ENCODE results near the gene WDSUB1. TPM values are rescaled to one million over a fixed set of nuclear protein-coding genes. Genes with fewer than 3 reads are reported as not detected.

Gene WDSUB1
- total RNA-seq, 2 experiments from 2014 or later, result 6.0 to 6.8 TPM

DNA sequence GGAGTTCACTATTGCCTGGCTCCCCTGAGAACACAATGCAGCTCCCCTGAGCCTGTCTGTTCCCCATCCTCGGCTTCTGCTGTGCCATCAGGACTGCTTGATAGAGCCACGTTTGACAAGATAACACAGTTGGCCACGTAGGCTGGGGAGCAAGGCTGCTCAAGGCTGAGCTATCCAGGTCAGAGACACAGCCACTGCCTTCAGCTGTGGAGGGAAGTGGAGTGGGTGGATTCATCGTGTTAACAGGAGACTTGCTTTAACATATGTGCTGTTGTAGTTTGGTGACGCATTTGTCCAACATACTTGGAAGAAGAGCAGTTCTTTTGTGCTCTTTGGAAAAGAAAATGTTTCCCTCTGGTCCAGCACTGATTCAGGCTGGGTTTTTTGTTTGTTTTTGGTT lies 68.8 kb downstream of the WDSUB1 start:
- no peak overlapping the region for H3K4me3 Mint-ChIP-seq
- POLR2A ChIA-PET, result no interaction called here
- intact Hi-C loops (cut with DNase I, micrococcal nuclease), result no loop called here
- H3K27ac Mint-ChIP-seq, result no peak overlapping the region
- no peak for ATAC-seq
- H3K27me3 Mint-ChIP-seq, result no peaks in the 10 kb centered on the region
- no peaks in the 10 kb centered on the region for H3K4me1 Mint-ChIP-seq
- H3K9me3 Mint-ChIP-seq (ENCODE audit: low read depth), result no peaks in the 10 kb centered on the region
- no peaks in the 10 kb centered on the region for H3K36me3 Mint-ChIP-seq (ENCODE audit: low read depth)
- CTCF ChIA-PET, result interaction anchor here (1.0 kb wide), 1 partner anchor 35 kb away, joined by 3 read pairs; no protein-coding TSS in a partner anchor
- DNase-seq, result no peak

DNA sequence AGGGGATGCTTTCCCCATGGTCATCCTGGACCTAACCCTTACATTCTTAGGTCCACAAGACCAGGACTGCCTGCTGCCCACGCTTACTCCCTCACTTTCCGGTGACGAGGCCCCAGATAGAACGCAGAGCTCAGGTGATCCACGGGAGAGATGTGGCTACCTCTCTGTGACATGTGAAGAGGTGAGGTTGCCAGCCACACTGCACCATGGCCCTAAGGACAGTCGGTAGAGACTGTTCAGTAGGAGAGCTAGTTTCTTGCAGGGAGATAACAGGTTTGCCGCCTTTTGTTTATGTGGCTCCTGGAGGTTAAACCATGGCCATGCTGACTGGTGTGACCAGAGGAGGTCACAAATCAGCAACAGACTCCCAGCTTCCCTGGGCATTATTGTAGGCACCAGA lies 71.4 kb downstream of the WDSUB1 start:
- Mint-ChIP-seq H3K27ac (no peak overlapping the region), H3K36me3 (ENCODE audit: low read depth) (no peaks in the 10 kb centered on the region), H3K9me3 (ENCODE audit: low read depth) (no peaks in the 10 kb centered on the region), H3K4me1 (peaks cover 10% of the 10 kb centered on the region), H3K27me3 (no peaks in the 10 kb centered on the region), H3K4me3 (no peak overlapping the region)
- intact Hi-C loops (cut with DNase I, micrococcal nuclease), result no loop called here
- ChIA-PET POLR2A (no interaction called here), CTCF (interaction anchor here (0.6 kb wide), 1 partner anchor 37 kb away, joined by 3 read pairs; no protein-coding TSS in a partner anchor)
- DNase-seq (no peak), ATAC-seq (no peak)

DNA sequence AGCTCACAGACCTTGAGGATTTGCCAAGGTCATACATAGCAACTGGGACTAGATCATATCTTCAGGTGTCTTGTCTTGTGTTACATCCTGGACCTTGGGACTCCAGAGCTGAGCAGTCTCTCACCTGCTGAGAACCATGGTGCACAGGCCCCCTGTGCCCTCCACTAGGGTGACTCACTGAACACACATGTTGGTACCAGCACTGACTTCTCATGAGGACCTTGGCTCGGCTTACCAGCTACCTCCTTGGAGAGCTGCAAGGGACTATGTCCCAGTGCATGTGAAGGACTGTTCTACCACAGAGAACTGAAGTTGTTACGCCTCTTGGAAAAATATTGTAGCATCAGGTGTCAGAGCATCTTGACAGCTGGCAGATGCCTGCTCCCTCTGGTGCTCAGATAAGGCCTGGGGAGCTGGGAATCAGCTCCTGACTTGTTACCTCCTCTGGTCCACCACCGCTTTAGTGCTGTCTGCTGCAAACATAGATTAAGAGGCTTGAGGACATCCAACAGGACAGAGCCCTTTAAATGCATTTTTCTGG lies 72.1 kb downstream of the WDSUB1 start:
- no peaks in the 10 kb centered on the region for H3K9me3 Mint-ChIP-seq (ENCODE audit: low read depth)
- H3K27ac Mint-ChIP-seq, result no peak overlapping the region
- H3K27me3 Mint-ChIP-seq, result no peaks in the 10 kb centered on the region
- ATAC-seq, result no peak
- ChIA-PET CTCF (interaction anchor here (0.6 kb wide), 1 partner anchor 108 kb away, joined by 3 read pairs; no protein-coding TSS in a partner anchor), POLR2A (interaction anchor here (0.6 to 0.7 kb wide), 2 partner anchors 267 to 1754 kb away, joined by 3 read pairs; no protein-coding TSS in a partner anchor)
- H3K4me3 Mint-ChIP-seq, result no peak overlapping the region
- H3K4me1 Mint-ChIP-seq, result peaks cover 18% of the 10 kb centered on the region
- H3K36me3 Mint-ChIP-seq (ENCODE audit: low read depth), result no peaks in the 10 kb centered on the region
- DNase-seq, result no peak
- intact Hi-C loops (cut with DNase I, micrococcal nuclease), result no loop called here

DNA sequence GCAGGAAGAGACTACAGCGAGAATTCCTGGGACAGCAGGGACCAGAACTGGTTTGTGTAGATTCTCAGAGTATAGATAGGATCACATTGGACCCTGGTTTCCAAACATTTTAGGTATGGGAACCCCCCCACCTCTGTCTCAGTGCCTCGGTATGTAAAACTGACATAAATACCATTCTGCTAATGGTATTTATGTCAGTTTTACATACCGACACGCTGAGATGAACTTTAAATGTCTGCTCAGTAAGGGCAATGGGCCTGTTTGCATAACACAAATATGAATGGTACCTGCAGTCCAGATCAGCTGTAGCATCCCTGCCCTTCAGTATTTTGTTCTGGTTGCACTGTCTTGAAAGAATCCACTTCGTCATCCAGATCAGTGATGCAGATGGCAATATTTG lies 73.2 kb downstream of the WDSUB1 start:
- Mint-ChIP-seq H3K4me1 (peaks cover 24% of the 10 kb centered on the region), H3K27ac (no peak overlapping the region), H3K4me3 (no peak overlapping the region), H3K27me3 (no peaks in the 10 kb centered on the region), H3K36me3 (ENCODE audit: low read depth) (no peaks in the 10 kb centered on the region), H3K9me3 (ENCODE audit: low read depth) (no peaks in the 10 kb centered on the region)
- ChIA-PET POLR2A (no interaction called here), CTCF (no interaction called here)
- ATAC-seq (no peak), DNase-seq (no peak)
- intact Hi-C loops (cut with DNase I, micrococcal nuclease), result no loop called here

DNA sequence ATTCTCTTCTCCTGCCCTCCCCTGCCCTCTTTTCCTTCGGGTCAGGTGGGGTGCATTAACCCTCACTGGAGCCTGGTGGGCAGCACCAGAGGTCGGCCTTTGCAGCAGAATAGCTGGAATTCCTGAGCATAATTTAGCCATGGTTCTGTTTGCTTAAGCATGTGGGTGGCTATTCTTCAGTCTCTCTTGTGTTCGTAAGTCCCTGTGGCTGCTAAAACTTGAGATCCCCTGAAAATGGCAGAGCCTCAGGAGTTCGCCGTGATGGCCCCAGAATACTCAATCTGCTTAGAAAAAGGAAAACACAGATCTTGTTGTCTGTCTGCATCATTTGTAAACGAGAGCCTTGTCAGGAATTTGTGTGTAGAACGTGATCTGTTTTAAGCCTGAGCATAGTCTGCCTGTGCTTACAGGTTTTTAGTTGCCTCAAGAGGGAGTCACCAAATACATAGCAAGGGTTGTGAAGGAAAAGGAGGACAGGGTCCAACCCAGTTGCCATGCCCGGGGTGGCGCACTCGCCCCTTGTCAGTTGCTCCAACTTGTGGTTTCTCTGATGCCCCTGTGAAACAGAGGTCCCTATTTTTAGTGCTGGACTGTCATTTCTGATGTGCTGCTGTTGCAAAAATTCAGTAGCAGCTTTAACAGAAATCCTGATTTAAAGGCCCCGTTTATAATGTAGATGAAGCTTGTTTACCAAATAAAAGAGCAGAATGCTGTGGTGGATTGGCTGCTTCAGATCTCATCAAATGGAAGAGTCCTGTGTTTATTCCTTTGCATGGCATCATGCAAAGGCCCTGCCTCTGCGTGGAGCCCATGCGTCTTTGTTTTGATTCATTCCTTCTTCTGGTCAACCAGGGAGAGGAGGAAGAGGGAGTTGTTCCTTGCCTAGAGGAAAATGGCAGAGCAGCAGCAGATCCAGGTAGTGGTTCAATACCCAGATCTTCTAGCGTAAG lies 74.8 kb downstream of the WDSUB1 start:
- no peaks in the 10 kb centered on the region for H3K27me3 Mint-ChIP-seq
- DNase-seq (no peak), ATAC-seq (no peak)
- H3K36me3 Mint-ChIP-seq (ENCODE audit: low read depth), result no peaks in the 10 kb centered on the region
- no peak overlapping the region for H3K27ac Mint-ChIP-seq
- ChIA-PET POLR2A (no interaction called here), CTCF (interaction anchor here (0.7 kb wide), 1 partner anchor 73 kb away, joined by 3 read pairs; no protein-coding TSS in a partner anchor)
- H3K9me3 Mint-ChIP-seq (ENCODE audit: low read depth), result no peaks in the 10 kb centered on the region
- peaks cover 24% of the 10 kb centered on the region for H3K4me1 Mint-ChIP-seq
- no peak overlapping the region for H3K4me3 Mint-ChIP-seq
- intact Hi-C loops (cut with DNase I, micrococcal nuclease), result no loop called here

DNA sequence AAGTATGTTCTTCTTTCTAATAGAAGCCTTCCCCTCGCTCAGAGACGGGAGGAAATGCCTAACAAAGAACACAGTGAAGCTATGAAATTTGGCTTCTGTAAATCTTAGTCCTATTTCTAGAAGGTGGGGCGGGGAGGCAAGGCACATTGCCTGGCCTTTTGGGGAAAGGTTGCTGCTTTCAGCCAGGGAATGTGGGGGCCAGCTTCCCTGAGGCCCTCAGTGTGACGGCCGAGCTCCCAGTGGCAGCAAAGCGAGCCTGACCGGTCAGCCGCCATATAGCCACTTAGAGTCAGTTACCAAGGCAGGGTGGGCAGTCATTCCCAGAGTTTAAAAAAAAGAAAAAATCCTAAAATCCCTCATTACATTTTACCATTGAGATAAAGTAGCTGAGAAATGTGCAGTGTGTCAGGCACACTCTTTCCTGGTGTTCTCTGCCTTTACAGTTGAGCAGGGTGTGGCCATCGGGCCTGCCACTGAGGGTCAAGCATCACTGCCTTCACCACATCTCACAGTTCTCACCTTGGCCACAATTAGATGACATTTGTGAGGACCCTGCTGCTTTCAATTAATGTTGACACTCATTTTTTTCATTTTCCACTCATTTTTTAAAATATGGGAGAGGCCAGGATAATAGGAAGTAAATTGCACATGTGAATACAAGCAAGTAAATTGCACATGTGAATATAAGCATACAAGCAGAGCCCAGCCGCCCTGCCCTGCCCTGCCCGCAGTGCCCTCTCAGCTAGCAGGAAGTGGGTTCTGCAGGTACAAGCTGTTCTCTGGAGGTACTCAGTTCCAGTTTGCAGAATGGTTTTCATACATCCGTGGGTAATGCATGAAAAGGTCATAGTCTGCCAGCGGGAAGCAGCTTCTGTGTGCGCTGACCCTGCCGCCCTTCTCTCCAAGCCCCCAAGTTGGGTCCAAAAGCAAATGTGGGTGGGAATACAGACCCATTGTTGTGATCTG lies 76.9 kb downstream of the WDSUB1 start:
- POLR2A ChIA-PET, result no interaction called here
- CTCF ChIA-PET, result interaction anchor here (0.9 to 1.1 kb wide), 2 partner anchors 12 to 62 kb away, joined by 3 read pairs; no protein-coding TSS in a partner anchor
- DNase-seq, result peak; percentile 46
- ATAC-seq, result peak; percentile 85
- Mint-ChIP-seq H3K27ac (peak overlapping the region; percentile 21), H3K36me3 (ENCODE audit: low read depth) (no peaks in the 10 kb centered on the region), H3K9me3 (ENCODE audit: low read depth) (no peaks in the 10 kb centered on the region), H3K4me3 (peak overlapping the region; percentile 13), H3K4me1 (peaks cover 24% of the 10 kb centered on the region), H3K27me3 (no peaks in the 10 kb centered on the region)
- intact Hi-C loops (cut with DNase I, micrococcal nuclease), result no loop called here

DNA sequence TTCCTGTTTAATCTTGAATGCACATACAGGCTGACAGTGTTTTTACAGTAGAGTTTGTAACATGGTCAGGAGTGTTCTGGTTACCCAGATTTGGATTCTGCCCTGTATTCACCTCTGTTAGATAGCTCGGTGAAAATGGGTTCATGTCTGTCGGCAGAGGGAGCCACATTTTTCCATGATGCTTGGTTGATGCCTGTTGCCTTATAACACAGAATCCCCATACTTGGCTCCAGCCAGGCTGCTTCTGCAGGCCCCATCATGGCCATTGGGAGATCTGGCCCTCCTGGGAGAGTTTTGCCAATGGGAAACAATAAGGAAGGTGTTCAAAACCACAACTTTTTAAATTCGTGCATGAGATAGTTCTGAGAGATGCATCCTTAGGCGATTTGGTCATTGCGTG lies 78.1 kb downstream of the WDSUB1 start:
- Mint-ChIP-seq H3K27me3 (no peaks in the 10 kb centered on the region), H3K4me3 (no peak overlapping the region), H3K9me3 (ENCODE audit: low read depth) (no peaks in the 10 kb centered on the region), H3K4me1 (peaks cover 24% of the 10 kb centered on the region), H3K36me3 (ENCODE audit: low read depth) (no peaks in the 10 kb centered on the region), H3K27ac (no peak overlapping the region)
- ChIA-PET CTCF (interaction anchor here (0.9 to 1.1 kb wide), 2 partner anchors 11 to 61 kb away, joined by 3 read pairs; no protein-coding TSS in a partner anchor), POLR2A (no interaction called here)
- no peak for DNase-seq
- intact Hi-C loops (cut with DNase I, micrococcal nuclease), result no loop called here
- no peak for ATAC-seq

DNA sequence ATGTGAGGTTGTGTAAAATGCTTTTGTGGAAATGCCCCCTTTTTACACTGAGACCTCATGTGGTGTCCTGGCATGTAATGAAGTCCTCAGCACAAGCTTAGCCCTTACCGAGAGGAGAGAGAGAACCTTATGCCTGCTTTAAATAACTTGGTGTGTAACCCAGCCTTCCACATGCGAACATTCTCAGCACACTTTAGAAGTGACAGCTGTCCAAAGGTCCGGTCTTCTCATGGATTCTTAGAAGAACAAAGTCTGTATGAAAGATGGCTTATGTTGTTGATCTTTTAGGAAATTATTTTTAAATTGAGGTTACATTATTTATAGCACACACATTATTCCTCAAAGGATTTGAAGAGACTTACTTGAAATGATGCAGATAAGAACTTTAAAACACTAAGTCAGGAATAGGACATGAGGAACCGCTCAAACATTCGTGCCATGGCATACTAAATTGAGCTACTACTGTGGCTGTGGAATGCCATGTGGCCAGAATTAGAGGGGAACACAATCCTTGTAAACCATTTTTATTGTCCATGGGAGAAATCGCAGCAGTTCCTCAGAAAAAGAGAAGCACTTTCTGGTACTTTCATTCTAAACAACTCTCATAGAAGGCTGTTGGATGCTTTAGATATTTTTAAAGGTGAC lies 79.6 kb downstream of the WDSUB1 start:
- Mint-ChIP-seq H3K36me3 (ENCODE audit: low read depth) (no peaks in the 10 kb centered on the region), H3K4me3 (no peak overlapping the region), H3K9me3 (ENCODE audit: low read depth) (no peaks in the 10 kb centered on the region), H3K27ac (no peak overlapping the region), H3K4me1 (peaks cover 31% of the 10 kb centered on the region), H3K27me3 (no peaks in the 10 kb centered on the region)
- CTCF ChIA-PET, result interaction anchor here (0.8 kb wide), 1 partner anchor 88 kb away, joined by 3 read pairs; no protein-coding TSS in a partner anchor
- intact Hi-C loops (cut with DNase I, micrococcal nuclease), result no loop called here
- DNase-seq (no peak), ATAC-seq (no peak)
- POLR2A ChIA-PET, result no interaction called here

DNA sequence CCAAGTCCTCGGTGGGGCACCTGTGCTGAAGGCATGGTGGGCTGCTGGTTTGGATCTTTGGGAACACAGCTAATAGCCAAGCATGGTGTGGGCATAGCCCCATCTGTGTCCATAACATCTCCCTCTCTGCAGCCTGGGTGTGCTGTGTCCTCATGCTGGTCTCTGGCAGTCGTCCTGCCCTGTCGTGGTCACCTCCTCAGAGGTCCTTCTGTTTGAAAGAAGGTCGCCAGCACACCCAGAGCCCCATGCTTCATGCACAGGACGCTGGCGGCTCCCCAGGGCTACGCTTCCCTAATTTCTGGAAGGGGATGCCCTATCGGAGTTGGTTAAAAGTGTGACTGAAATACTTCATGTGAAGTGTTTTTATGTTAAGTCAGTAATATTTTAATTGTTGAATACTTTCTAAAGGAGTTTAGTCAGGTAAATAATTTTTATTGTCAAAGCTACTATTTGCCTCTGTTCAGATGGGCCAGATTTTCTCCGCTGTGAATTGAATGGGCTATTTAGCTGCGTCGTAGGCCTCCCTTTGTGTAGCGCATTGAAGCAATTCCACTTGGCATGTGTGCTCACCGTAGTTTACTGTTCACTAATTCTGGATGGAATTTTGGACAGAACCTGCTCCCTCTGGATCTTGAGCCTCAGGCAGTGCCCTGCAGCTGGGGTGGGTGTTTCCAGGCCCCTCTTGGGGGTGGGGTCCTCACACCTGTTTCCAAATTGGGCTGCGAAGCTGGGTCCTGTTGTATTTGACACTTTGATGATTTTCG lies 81.9 kb downstream of the WDSUB1 start:
- ChIA-PET CTCF (no interaction called here), POLR2A (no interaction called here)
- H3K27me3 Mint-ChIP-seq, result no peaks in the 10 kb centered on the region
- no peak overlapping the region for H3K27ac Mint-ChIP-seq
- peaks cover 27% of the 10 kb centered on the region for H3K4me1 Mint-ChIP-seq
- ATAC-seq (no peak), DNase-seq (no peak)
- no peak overlapping the region for H3K4me3 Mint-ChIP-seq
- H3K9me3 Mint-ChIP-seq (ENCODE audit: low read depth), result no peaks in the 10 kb centered on the region
- intact Hi-C loops (cut with DNase I, micrococcal nuclease), result no loop called here
- H3K36me3 Mint-ChIP-seq (ENCODE audit: low read depth), result no peaks in the 10 kb centered on the region

DNA sequence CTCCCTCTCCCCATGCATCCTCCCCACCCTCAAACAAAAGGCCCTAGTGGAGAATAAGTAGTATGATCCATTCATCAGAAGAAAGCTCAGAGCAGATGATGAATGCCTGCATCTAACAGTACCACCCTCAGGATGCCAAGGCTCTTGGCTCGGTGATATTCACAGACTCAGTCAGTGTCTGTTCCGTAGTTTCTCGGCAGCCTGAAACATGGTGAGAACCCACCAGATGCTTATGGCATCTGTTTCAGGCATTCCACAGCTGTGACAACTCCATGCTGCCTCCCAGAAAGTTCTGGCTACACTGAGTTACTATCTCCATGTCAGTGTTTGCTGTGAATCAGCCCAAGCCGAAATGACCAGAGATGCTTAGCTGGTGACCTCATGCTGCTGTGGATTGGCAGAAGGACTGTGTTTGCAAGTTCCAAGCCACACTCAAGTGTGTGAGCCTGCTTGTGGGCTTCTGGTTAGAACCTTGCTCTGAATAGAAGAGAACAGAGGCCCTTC lies 83.9 kb downstream of the WDSUB1 start:
- CTCF ChIA-PET, result interaction anchor here (0.5 to 1.5 kb wide), 2 partner anchors 28 to 285 kb away, joined by 3 to 8 read pairs; no protein-coding TSS in a partner anchor
- H3K4me1 Mint-ChIP-seq, result peaks cover 20% of the 10 kb centered on the region
- H3K27me3 Mint-ChIP-seq, result no peaks in the 10 kb centered on the region
- intact Hi-C loops (cut with DNase I, micrococcal nuclease), result no loop called here
- H3K36me3 Mint-ChIP-seq (ENCODE audit: low read depth), result no peaks in the 10 kb centered on the region
- H3K9me3 Mint-ChIP-seq (ENCODE audit: low read depth), result no peaks in the 10 kb centered on the region
- POLR2A ChIA-PET, result interaction anchor here (0.6 kb wide), 1 partner anchor 169 kb away, joined by 3 read pairs; no protein-coding TSS in a partner anchor
- no peak for ATAC-seq
- H3K27ac Mint-ChIP-seq, result no peak overlapping the region
- no peak overlapping the region for H3K4me3 Mint-ChIP-seq
- no peak for DNase-seq

Data from activated CD4-positive, alpha-beta T cell treated with anti-CD3 and anti-CD28 coated beads for 36 hours (primary cell).